ENCODE results near the gene NOVA2. TPM values are rescaled to one million over a fixed set of nuclear protein-coding genes. Genes with fewer than 3 reads are reported as not detected.

The NOVA2 gene
- total and polyA plus RNA-seq, 2 donors (not counting 1 experiment from before 2014, with no cell fraction given) = not detected

- Mint-ChIP-seq H3K4me3 (no peak within 1 kb of the TSS), H3K9me3 (ENCODE audit: insufficient read depth) (no peaks in the 10 kb centered on the region), H3K27ac (no peak within 1 kb of the TSS), H3K27me3 (peaks cover 26% of the 10 kb centered on the region), H3K4me1 (no peaks in the 10 kb centered on the region)
- ChIA-PET CTCF (no interaction called here), POLR2A (no interaction called here)
- WGBS (ENCODE audit: insufficient coverage) = 39% methylated on average over 45 of the region's 47 CpGs
- Histone ChIP-seq H3K79me2 (ENCODE audit: control insufficient read depth, insufficient read depth, low read length) (no peaks in the 10 kb centered on the region), H3K4me3 (ENCODE audit: control extremely low read depth in 1 of 5, extremely low read depth in 1 of 5, insufficient read depth in 1 of 5, low read depth in 2 of 5, low read length in 4 of 5) (peak within 1 kb of the TSS in 1 of 5 experiments; percentile 9), H3K9me3 (ENCODE audit: control extremely low read depth in 1 of 3, control insufficient read depth in 2 of 3, insufficient read depth in 1 of 3, low read length in 2 of 3) (peaks cover 0 to 9% (median 0%) of the 10 kb centered on the region in 3 donors), H3K27ac (ENCODE audit: low read length in 2 of 2) (no peak within 1 kb of the TSS), H3K9ac (ENCODE audit: low read length) (no peak within 1 kb of the TSS), H3K4me2 (replicated peaks; ENCODE audit: low read depth, low read length, poor library complexity, severe bottlenecking) (no peak within 1 kb of the TSS), H3K27me3 (replicated peaks in 1 of 4; ENCODE audit: control extremely low read depth in 1 of 4, control insufficient read depth in 3 of 4, insufficient read depth in 4 of 4, low read length in 3 of 4) (peaks cover 0 to 22% (median 16%) of the 10 kb centered on the region in 4 experiments), H4K20me1 (ENCODE audit: control insufficient read depth, insufficient read depth, low read length, poor library complexity, severe bottlenecking) (no peaks in the 10 kb centered on the region), H3K4me1 (ENCODE audit: control insufficient read depth in 2 of 2, insufficient read depth in 2 of 2, low read length in 2 of 2) (no peaks in the 10 kb centered on the region), H3K36me3 (replicated peaks in 1 of 2; ENCODE audit: control extremely low read depth in 1 of 2, control insufficient read depth in 1 of 2, extremely low read depth in 1 of 2, insufficient read depth in 2 of 2, low read length in 1 of 2) (no peaks in the 10 kb centered on the region), H2AFZ (ENCODE audit: insufficient read depth, low read depth, low read length, poor library complexity, severe bottlenecking) (no peak within 1 kb of the TSS)
- intact Hi-C loops (cut with micrococcal nuclease) = no loop called here
- no peak for ATAC-seq (ENCODE audit: low read depth)
- no peak for DNase-seq
- TF ChIP-seq EZH2 (IDR thresholded peaks at IDR 0.05; ENCODE audit: borderline replicate concordance, insufficient read depth, low read depth, low read length, poor library complexity, severe bottlenecking) = no peak
- TF ChIP-seq, protein P1, sequence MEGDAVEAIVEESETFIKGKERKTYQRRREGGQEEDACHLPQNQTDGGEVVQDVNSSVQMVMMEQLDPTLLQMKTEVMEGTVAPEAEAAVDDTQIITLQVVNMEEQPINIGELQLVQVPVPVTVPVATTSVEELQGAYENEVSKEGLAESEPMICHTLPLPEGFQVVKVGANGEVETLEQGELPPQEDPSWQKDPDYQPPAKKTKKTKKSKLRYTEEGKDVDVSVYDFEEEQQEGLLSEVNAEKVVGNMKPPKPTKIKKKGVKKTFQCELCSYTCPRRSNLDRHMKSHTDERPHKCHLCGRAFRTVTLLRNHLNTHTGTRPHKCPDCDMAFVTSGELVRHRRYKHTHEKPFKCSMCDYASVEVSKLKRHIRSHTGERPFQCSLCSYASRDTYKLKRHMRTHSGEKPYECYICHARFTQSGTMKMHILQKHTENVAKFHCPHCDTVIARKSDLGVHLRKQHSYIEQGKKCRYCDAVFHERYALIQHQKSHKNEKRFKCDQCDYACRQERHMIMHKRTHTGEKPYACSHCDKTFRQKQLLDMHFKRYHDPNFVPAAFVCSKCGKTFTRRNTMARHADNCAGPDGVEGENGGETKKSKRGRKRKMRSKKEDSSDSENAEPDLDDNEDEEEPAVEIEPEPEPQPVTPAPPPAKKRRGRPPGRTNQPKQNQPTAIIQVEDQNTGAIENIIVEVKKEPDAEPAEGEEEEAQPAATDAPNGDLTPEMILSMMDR (IDR thresholded peaks at IDR 0.05) = no peak
Observed at GRCh38 chr19:46022431-46023310, 49.0 kb upstream of the NOVA2 start, which contains the start of gene PGLYRP1. Gene PGLYRP1 (minus strand): TSS chr19:46023053. CDS start chr19:46023021, 32 bp downstream.

DNA sequence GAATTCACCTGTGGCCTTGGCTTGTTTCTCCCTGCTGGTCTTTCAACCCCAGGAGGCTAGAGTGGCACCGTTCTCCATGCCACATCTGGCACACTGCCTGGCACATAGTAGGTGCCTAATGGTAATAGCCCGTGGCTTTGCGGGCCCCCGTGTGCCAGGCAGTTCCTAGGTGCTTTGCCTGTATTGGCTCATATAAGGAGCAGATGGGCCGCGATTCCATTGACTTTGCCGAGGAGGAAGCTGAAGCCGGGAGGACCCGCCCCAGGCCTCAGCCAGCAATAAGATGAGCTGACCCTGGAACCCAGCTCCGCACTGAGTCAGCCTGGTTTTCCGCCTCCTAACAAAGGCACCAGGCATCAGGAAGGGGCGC, 48.4 kb upstream of the NOVA2 start:
- H3K4me3 ChIP-seq (ENCODE audit: control extremely low read depth in 1 of 5, extremely low read depth in 1 of 5, insufficient read depth in 1 of 5, low read depth in 2 of 5, low read length in 4 of 5) = no peak overlapping the region
- H3K9me3 ChIP-seq (ENCODE audit: control extremely low read depth in 1 of 3, control insufficient read depth in 2 of 3, insufficient read depth in 1 of 3, low read length in 2 of 3) = peaks cover 0 to 9% (median 0%) of the 10 kb centered on the region in 3 donors
- no peak overlapping the region for H3K9ac ChIP-seq (ENCODE audit: low read length)
- intact Hi-C loops (cut with micrococcal nuclease) = no loop called here
- H3K79me2 ChIP-seq (ENCODE audit: control insufficient read depth, insufficient read depth, low read length) = no peaks in the 10 kb centered on the region
- no peaks in the 10 kb centered on the region for H3K4me1 Mint-ChIP-seq
- H3K9me3 Mint-ChIP-seq (ENCODE audit: insufficient read depth) = no peaks in the 10 kb centered on the region
- ChIA-PET CTCF (interaction anchor here (1.3 kb wide), 1 partner anchor 12 kb away, joined by 4 read pairs; no protein-coding TSS in a partner anchor), POLR2A (no interaction called here)
- no peaks in the 10 kb centered on the region for H4K20me1 ChIP-seq (ENCODE audit: control insufficient read depth, insufficient read depth, low read length, poor library complexity, severe bottlenecking)
- peaks cover 0 to 2% of the 10 kb centered on the region in 2 donors for H3K4me1 ChIP-seq (ENCODE audit: control insufficient read depth in 2 of 2, insufficient read depth in 2 of 2, low read length in 2 of 2)
- no peak overlapping the region for H2AFZ ChIP-seq (ENCODE audit: insufficient read depth, low read depth, low read length, poor library complexity, severe bottlenecking)
- 67% methylated on average over 12 of the region's 12 CpGs for WGBS (ENCODE audit: insufficient coverage)
- H3K27me3 Mint-ChIP-seq = peaks cover 26% of the 10 kb centered on the region
- no peaks in the 10 kb centered on the region for H3K36me3 ChIP-seq (replicated peaks in 1 of 2; ENCODE audit: control extremely low read depth in 1 of 2, control insufficient read depth in 1 of 2, extremely low read depth in 1 of 2, insufficient read depth in 2 of 2, low read length in 1 of 2)
- peaks cover 0 to 21% (median 15%) of the 10 kb centered on the region in 4 experiments for H3K27me3 ChIP-seq (replicated peaks in 1 of 4; ENCODE audit: control extremely low read depth in 1 of 4, control insufficient read depth in 3 of 4, insufficient read depth in 4 of 4, low read length in 3 of 4)
- TF ChIP-seq, protein P1 (IDR thresholded peaks at IDR 0.05) = no peak
- no peak for TF ChIP-seq EZH2 (IDR thresholded peaks at IDR 0.05; ENCODE audit: borderline replicate concordance, insufficient read depth, low read depth, low read length, poor library complexity, severe bottlenecking)
- no peak overlapping the region for H3K27ac ChIP-seq (ENCODE audit: low read length in 2 of 2)
- DNase-seq (no peak), ATAC-seq (ENCODE audit: low read depth) (no peak)
- no peak overlapping the region for H3K4me2 ChIP-seq (replicated peaks; ENCODE audit: low read depth, low read length, poor library complexity, severe bottlenecking)
- no peak overlapping the region for H3K4me3 Mint-ChIP-seq
- no peak overlapping the region for H3K27ac Mint-ChIP-seq

Measured in B cell (primary cell).